Aorta (tissue), 5 donors: ENCODE results near the gene UBE2N. TPM values are rescaled to one million over a fixed set of nuclear protein-coding genes. Genes with fewer than 3 reads are reported as not detected.
"Not testable (repeated sequence)": the region's sequence is repeated elsewhere in the genome, so short reads cannot be mapped to it uniquely, and the experiment has no call there.

Experiments used
- ATAC-seq: fragments of 200-7000 bp; cut with Tn5 transposase; one replicate; pipeline ENCODE4 v1.9.1; 2022; ENCODE audit warnings: moderate library complexity; ENCODE audit not compliant: low FRiP score
- DNase-seq, 2 donors: peaks; one replicate each; pipeline ENCODE4 v3.0.0-alpha.2; 2020
- H3K27ac ChIP-seq, 2 donors: one replicate each; pipeline ENCODE4 v1.5.1; 2013; ENCODE audit warnings: low read length in 2 of 2, mild to moderate bottlenecking in 2 of 2, moderate library complexity in 2 of 2, control low read depth in 1 of 2, inconsistent platforms in 1 of 2, low read depth in 1 of 2
- H3K27me3 ChIP-seq, 2 donors: one replicate each; pipeline ENCODE4 v1.6.1; 2013; ENCODE audit warnings: control low read depth in 1 of 2, low read length in 1 of 2, mild to moderate bottlenecking in 1 of 2, moderate library complexity in 1 of 2; ENCODE audit not compliant: insufficient read depth in 2 of 2, control insufficient read depth in 1 of 2
- H3K36me3 ChIP-seq, 2 donors: one replicate each; pipeline ENCODE4 v1.6.1; 2013; ENCODE audit warnings: control low read depth in 1 of 2, low read length in 1 of 2, mild to moderate bottlenecking in 1 of 2; ENCODE audit not compliant: insufficient read depth in 2 of 2, control insufficient read depth in 1 of 2
- H3K4me1 ChIP-seq, 2 donors: one replicate each; pipeline ENCODE4 v1.6.1; 2013; ENCODE audit warnings: low read length in 2 of 2, control low read depth in 1 of 2, mild to moderate bottlenecking in 1 of 2, moderate library complexity in 1 of 2; ENCODE audit not compliant: insufficient read depth in 2 of 2, control insufficient read depth in 1 of 2
- H3K4me3 ChIP-seq, 2 donors: one replicate each; pipeline ENCODE4 v1.5.1; 2013; ENCODE audit warnings: low read length in 2 of 2, control low read depth in 1 of 2, mild to moderate bottlenecking in 1 of 2
- H3K9me3 ChIP-seq: one replicate; pipeline ENCODE4 v1.6.1; 2013; ENCODE audit warnings: mild to moderate bottlenecking, low read length; ENCODE audit not compliant: control insufficient read depth
- WGBS, 2 donors: extraction: QIAGEN DNeasy Blood & Tissue Kit; methylation state at CpG; one replicate each; pipeline ENCODE4 v1.1.7; 2013; 5-methylcytosine and 5-hydroxymethylcytosine counted together
- intact Hi-C, 2 donors: fragments of 100-400 bp; cut with DNase I; formaldehyde crosslinking; loops; one replicate each; pipeline versions ENCODE4 v1.14.2 to v1.15.0; 2022
- polyA plus RNA-seq, 2 donors: library from polyadenylated mRNA; stranded (reverse); fragments of 200-250 nt; gene quantifications; one replicate each; pipeline ENCODE4 v1.2.3, GENCODE V29; 2013
- total RNA-seq, 2 donors: library from RNA; stranded (reverse); fragmentation: NEBNext Ultra II Directional; extraction: Animal tissue kit (Norgen Biotek cat#: 25700); gene quantifications; one replicate each; pipeline ENCODE4 v1.2.1, GENCODE V29; 2021
- donor health status: healthy with polysubstance abuse.
- donor health status: Bipolar disorder and iron deficiency.
- donor health status: DM: no; HTN: no; CAD: no.
- donor health status: DM: no; HTN: no; CAD: no.
- donor health status: DM: yes; HTN: yes; CAD: no.

Gene UBE2N
- total and polyA plus RNA-seq, 4 donors: 45.7 to 86.8 (median 52.9) TPM

DNA sequence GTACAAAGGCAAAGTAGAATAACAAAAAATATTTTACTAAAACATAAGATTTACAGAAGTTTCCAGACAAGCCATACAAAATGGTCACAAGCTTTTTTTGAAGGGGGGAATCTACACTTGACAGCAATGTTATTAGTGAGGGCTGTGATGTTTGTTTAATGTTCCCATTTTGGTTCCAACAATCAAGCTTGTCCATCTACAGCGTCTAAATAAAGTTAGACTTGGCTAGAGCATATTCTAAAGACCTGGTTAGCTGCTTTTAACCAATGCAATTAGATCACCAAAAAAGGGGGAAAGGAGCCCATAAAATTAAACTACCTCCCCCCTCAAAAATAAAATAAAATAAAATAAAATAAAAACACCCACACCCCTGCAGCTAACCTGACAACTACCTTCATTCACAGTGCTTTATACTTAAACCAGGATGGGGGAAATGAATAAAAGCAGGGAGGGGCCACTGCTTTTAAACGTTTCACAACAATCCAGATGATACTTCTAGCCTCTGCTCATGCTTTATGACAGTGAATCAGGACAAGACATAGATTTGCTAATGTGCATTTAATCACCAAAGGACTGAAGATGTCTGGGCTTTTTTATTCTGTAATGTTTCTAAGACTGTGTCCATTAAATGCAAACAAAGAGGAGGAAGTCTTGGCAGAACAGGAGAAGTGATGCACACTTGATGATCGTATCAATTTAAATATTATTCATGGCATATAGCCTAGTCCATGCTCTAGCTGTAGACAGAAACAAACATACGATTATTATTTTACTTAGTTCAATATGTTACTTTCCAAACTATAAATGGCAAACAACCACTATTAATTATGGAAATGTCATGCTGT lies 32.2 kb downstream of the UBE2N start:
- H3K4me1 ChIP-seq, DNase-seq, H3K4me3 ChIP-seq, intact Hi-C loops, H3K27me3 ChIP-seq, H3K9me3 ChIP-seq, ATAC-seq, H3K27ac ChIP-seq, H3K36me3 ChIP-seq: not testable (repeated sequence)
- 6 to 15% methylated on average over 4 of the region's 4 CpGs for WGBS, 2 donors

DNA sequence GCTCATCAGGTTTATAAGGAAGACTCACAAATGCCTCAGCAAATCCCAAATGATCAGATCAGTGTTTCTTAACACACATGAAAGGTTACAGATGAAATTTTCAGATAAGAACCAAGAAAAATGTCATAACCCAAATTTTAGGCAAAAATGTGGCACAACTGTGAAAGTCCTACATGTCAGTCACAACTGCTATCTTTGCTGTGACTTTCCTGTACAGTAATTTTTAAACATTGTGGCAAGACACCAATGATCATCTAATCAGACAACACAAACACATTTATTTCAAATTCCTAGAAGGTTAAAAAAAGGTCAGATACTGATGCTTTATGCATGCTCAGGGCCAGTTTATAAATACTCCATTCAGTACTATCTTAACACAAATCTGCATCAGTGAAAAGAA lies 32.9 kb downstream of the UBE2N start:
- intact Hi-C loops: no loop called here
- Histone ChIP-seq H3K36me3 (no peaks in the 10 kb centered on the region), H3K27me3 (no peaks in the 10 kb centered on the region), H3K27ac (no peak overlapping the region), H3K4me3 (no peak overlapping the region), H3K4me1 (peaks cover 2 to 3% of the 10 kb centered on the region in 2 donors), H3K9me3 (no peaks in the 10 kb centered on the region)
- ATAC-seq (no peak), DNase-seq (no peak)

DNA sequence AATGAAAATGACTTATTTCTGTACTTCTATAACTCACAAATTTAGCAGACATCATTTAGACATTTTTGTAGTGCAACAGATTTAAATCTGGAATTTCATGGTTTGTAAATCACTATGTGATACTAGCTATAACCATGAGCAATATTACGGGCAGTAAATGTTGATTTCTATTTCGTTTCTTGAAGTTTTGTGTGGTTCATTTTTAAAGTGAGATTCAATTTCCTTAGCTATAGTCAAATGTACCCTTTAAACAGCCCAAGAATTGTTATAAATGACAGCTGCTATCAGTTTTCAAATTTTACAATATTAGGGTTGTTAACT lies 33.8 kb downstream of the UBE2N start:
- no peak for ATAC-seq
- H3K9me3 ChIP-seq: no peaks in the 10 kb centered on the region
- H3K27ac ChIP-seq: no peak overlapping the region
- no peaks in the 10 kb centered on the region for H3K27me3 ChIP-seq
- no peak for DNase-seq
- no peak overlapping the region for H3K4me3 ChIP-seq
- 77 to 83% methylated on average over 2 of the region's 2 CpGs for WGBS, 2 donors
- no peaks in the 10 kb centered on the region for H3K36me3 ChIP-seq
- H3K4me1 ChIP-seq: peaks cover 3 to 4% of the 10 kb centered on the region in 2 donors
- intact Hi-C loops: no loop called here

DNA sequence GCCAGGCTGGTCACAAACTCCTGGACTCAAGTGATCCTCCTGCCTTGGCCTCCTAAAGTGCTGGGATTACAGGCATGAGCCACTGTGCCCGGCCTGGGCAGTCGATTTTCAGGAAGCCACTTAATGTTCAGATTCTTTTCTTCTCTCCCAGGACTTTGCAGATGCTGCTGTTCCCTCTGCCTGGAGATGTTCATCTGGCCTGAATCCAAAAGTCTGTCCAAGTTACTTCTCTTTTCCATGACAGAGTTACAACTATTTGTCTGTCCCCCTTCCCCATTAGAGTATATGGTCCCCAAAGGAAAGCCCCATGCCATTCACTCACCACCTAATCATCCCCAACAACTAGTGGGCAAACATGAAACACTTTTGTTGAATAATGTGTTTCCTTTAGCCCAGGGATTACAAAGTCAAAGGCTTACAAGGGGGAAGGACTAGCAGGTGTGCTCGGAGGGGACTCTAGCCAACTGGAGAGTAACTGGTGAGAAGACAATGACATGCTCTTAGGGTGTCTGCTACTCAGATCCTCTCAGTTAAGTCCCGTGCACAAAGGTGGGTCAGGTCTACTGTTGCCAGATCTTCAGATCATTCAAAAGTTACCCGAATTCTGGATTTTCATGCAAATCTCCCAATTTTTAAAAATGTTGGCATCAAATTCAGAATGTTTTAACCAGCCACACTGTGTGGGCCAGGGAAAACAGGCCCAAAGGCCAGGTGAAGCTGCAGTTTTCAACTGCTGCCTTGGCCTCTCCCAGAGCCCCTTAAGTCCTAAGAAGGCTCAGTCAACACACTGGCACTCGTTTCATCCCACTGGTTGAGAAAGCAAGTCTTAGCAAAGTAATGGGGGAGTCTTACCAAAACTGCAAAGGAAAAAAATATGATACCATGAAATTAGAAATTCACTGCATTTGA lies 34.4 kb downstream of the UBE2N start:
- no peak overlapping the region for H3K4me3 ChIP-seq
- H3K27ac ChIP-seq: peak overlapping the region in 1 of 2 donors; percentile 48
- DNase-seq: no peak
- no peaks in the 10 kb centered on the region for H3K9me3 ChIP-seq
- 76 to 82% methylated on average over 6 of the region's 6 CpGs for WGBS, 2 donors
- ATAC-seq: no peak
- H3K4me1 ChIP-seq: peaks cover 3 to 4% of the 10 kb centered on the region in 2 donors
- H3K36me3 ChIP-seq: no peaks in the 10 kb centered on the region
- H3K27me3 ChIP-seq: no peaks in the 10 kb centered on the region
- intact Hi-C loops: no loop called here

DNA sequence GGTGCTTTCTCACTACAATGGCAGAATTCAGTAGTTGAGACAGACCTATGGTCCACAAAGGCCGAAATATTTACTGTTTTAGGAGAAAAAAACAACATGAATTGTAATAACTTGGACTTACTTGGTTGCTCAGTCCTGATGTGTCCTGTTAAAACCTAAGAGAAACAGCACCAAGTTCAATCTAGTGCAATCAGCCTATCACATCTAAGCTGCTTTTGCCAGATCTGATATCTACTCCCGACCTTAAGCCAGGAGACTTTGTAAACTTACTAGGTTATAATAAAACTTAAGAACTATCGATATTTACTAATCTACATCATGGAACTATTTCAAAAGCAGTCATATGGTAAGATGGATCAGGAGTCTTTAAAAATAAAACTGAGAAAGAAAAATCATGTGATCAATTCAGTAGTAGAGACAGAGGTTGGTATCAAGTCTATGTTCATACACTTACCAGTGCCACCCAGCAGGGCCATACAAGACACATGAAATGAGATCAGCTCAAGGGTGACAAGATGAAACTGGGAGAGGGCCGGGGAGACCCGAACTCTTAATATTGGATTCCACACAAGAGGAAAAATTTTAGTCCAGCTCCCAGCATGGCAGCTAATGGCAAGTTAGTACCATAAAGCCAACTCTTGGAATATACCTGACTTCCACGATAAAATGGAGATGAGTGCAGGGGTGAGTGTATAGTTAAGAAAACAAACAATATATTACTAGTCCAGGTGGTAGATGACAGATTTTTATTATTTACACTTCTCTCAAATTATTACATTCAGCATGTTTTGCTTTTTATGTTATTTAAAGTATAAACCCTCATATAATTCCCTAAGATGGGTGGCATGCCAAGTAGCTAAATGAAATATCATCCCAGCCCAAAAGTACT lies 36.5 kb downstream of the UBE2N start:
- ATAC-seq (no peak), DNase-seq (no peak)
- Histone ChIP-seq H3K27me3 (no peaks in the 10 kb centered on the region), H3K4me1 (peaks cover 2 to 3% of the 10 kb centered on the region in 2 donors), H3K36me3 (no peaks in the 10 kb centered on the region), H3K9me3 (no peaks in the 10 kb centered on the region), H3K4me3 (no peak overlapping the region), H3K27ac (peak overlapping the region in 1 of 2 donors; percentile 43)
- intact Hi-C loops: no loop called here
- 68 to 73% methylated on average over 6 of the region's 6 CpGs for WGBS, 2 donors

DNA sequence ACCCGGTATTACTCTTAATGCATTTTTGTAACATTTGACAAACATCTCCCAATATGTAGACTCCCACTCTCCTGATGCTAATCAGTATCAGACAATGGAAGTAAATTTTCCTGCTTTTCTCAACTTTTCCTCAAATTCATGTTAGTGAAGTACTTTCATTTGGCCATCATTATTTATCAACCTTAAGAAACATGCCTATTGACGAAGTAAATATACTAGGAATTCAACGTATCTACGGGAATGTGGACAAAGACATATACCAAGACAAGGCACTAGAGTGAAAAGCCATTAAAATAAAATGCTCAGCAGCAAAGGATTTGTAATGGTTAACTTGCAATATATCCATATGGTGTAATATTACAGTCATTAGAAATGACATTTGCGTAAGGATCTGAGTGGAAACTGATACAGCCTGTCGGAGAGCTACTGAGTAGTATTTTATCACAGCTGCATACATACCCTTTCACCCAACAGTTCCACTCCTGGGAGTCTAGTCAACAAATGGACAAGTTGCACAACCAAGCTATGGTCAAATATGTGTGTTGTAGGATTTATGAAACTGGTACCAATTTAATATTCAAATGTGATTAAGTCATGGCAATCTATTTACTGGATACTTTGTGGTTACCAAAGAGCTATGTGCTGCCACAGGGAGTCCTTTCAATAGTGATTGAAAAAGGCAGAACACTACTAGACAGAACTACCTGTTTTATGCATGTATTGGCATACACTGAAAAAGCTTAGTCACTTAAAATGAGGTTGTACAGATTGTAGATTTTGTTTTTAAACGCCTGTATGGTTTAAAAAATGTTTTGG lies 37.6 kb downstream of the UBE2N start:
- ATAC-seq: no peak
- Histone ChIP-seq H3K4me1 (peaks cover 0 to 2% of the 10 kb centered on the region in 2 donors), H3K4me3 (no peak overlapping the region), H3K27ac (peak overlapping the region; percentile 43 to 63), H3K36me3 (no peaks in the 10 kb centered on the region), H3K27me3 (no peaks in the 10 kb centered on the region), H3K9me3 (no peaks in the 10 kb centered on the region)
- 77 to 78% methylated on average over 7 of the region's 7 CpGs for WGBS, 2 donors
- intact Hi-C loops: no loop called here
- DNase-seq: no peak

DNA sequence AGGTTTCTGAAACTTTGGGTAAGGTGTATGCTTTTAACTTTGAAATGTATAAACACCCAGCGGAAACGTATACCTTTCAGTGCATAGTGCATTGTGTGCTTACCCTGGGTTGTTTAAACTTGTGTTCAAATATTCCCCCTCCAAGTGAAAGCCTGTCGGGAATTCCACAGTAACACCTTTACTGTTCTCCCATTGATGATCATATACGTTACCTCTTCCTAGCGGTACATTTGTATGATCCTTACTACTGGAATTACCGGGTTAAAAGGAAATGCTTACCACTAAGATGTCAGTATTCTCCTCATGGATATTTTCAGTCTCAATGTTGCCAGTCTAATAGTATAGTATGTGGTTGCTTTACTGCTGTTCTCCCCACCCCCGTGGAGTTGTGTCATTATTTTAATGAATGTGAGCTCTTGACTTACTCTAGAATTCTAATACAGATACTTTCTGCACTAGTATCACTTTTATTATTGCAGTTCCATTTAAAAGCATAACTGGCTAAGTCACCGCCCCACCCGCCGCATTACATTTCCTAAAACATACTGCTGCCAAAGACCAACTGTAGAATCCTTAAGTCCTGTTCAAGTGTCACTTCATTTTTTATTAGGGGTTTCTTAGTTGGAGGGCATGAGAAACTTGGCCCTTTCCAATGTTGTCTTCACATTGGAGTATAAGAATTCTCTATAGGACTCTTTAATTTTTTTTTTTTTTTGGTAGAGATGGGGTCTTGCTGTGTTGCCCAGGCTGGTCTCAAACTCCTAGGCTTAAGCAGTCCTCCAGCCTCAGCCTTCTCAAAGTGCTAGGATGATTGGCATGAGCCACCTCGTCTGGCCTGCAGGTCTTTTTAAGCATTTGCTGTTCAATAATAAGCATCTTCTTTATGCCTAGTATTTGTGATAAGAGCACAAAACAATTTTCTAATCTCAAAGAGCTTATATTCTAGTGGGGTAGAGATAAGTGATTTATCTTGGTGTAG lies 39.1 kb downstream of the UBE2N start:
- WGBS, 2 donors: 84% methylated on average over 11 of the region's 11 CpGs
- Histone ChIP-seq H3K9me3 (no peaks in the 10 kb centered on the region), H3K36me3 (peaks cover 0 to 4% of the 10 kb centered on the region in 2 donors), H3K27ac (no peak overlapping the region), H3K4me1 (peaks cover 0 to 2% of the 10 kb centered on the region in 2 donors), H3K4me3 (no peak overlapping the region), H3K27me3 (no peaks in the 10 kb centered on the region)
- intact Hi-C loops: no loop called here
- DNase-seq: no peak
- ATAC-seq: no peak
